GM12892 (cell line): Measurements from ENCODE around the gene COL5A1.

ENCODE experiments used
- POLR2A ChIP-seq: IDR thresholded peaks from 2 replicates; pipeline ENCODE4 v1.6.1; 2011; ENCODE audit warnings: low read depth, low read length, control low read depth
- POLR2AphosphoS5 ChIP-seq: IDR thresholded peaks from 2 replicates; pipeline ENCODE4 v1.6.1; 2011; ENCODE audit warnings: low read depth, low read length, control low read depth
- TAF1 ChIP-seq: IDR thresholded peaks from 2 replicates; pipeline ENCODE4 v1.6.1; 2011; ENCODE audit warnings: low read depth, mild to moderate bottlenecking, control low read depth, low read length, borderline replicate concordance

DNA sequence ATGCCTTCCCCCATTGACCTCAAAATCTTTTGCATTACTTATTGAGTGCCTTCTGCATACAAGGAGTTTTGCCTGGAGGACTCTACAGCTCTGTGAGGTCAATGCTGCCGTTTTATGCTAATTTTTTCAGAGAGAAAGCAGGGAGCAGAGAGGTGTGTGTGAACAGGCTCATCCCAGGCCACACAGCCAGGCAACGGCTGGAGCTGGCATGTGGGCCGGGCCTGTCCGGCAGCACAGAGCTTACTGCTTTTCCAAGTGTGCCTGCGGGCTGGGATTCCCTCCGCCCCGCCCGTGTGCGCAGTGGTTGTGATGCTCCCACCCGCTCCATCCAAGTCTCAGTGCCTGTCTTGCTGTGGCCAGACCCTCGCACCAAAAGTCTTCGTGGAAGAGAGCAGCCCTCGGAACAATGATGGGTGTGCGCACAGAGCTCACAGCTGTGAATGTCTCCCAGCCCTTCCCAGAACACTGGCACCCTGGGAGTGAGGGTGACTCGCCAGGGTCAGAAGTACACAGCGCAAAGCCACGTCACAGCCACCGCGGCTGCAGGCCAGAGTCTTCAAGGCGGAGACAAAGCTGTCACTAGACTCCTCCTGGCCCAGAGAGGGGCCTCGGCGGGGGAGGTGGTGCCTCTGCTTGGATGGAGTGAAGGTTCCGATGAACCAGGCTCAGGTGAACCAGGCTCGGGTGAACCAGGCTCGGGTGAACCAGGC, 82.8 kb downstream of the COL5A1 start:
- TF ChIP-seq POLR2A (no peak), TAF1 (no peak), POLR2AphosphoS5 (no peak)
